NCI-H82 (cell line): ENCODE data around the gene PLLP.
"Not testable (repeated sequence)": the region's sequence is repeated elsewhere in the genome, so short reads cannot be mapped to it uniquely, and the experiment has no call there.

ENCODE experiments used
- DNase-seq: peaks from one replicate; lab custom pipeline; 2025; lab: John Stamatoyannopoulos, UW

PLLP gene

DNA sequence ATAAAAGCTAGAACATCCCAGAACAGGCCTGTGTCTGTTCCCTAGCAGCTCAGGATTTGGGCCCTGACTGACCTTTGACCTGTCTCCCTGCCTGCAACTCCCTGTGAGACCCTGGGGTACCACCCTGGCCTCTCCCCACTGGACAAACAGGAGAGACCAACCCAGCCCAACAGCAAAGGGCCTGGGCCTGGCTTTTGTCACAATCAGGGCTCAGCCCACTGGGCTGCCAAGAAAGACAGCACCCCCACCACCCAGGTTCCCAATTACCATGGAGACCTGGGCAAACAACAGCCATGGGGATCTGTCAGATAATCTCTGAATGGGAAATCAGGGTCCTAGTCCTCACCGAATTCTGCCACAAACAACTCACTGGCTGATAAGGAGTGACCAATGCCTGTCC lies 11.1 kb downstream of the PLLP start:
- no peak for DNase-seq

- no peak for DNase-seq
These were observed 12.5 kb downstream of the PLLP start for GRCh38 chr16:57271867-57272495.

GRCh38 chr16:57271063-57271345 lies 13.5 kb downstream of the PLLP start:
- no peak for DNase-seq

DNA sequence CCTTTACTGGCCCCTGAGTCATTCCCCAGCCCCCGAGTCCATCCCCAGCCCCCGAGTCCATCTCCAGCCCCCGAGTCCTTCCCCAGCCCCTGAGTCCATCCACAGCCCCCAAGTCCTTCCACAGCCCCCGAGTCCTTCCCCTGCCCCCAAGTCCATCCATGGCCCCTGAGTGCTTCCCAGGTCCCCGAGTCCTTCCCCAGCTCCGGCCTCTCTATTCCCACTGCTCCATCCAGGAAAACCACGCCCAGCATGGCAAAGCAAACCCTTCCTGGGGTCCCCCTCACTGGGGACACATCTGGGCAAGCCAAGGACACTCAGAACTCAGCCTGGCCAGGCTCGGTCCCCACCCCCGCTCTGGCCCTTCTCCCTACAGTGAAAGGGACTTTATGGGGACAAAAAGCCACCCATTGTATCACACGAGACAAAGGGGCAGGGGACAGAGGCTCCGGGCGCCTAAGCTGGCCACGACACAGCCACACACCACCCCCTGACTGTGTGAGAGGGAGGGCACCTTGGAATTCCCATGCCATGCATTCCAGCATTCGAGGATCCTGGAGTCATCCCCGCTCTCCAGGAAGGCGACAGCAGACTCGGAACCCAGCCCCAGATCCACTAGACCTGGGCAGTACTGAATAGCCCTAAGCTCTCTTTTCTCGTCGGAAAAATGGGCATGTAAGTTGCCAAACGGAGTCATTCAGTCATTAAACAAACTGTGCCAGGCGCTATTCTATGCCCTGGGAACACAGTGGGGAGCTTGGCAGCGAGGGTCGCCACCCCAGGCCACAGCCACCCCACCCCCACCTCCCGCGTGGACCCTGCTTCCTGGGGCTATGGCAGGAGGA lies 14.0 kb downstream of the PLLP start:
- DNase-seq, result no peak

GRCh38 chr16:57268804-57269800 lies 15.4 kb downstream of the PLLP start:
- DNase-seq, result no peak

GRCh38 chr16:57267343-57267742 lies 17.1 kb downstream of the PLLP start:
- DNase-seq, result not testable (repeated sequence)

- DNase-seq, result no peak
These were observed 17.8 kb downstream of the PLLP start for GRCh38 chr16:57266531-57267260.

DNA sequence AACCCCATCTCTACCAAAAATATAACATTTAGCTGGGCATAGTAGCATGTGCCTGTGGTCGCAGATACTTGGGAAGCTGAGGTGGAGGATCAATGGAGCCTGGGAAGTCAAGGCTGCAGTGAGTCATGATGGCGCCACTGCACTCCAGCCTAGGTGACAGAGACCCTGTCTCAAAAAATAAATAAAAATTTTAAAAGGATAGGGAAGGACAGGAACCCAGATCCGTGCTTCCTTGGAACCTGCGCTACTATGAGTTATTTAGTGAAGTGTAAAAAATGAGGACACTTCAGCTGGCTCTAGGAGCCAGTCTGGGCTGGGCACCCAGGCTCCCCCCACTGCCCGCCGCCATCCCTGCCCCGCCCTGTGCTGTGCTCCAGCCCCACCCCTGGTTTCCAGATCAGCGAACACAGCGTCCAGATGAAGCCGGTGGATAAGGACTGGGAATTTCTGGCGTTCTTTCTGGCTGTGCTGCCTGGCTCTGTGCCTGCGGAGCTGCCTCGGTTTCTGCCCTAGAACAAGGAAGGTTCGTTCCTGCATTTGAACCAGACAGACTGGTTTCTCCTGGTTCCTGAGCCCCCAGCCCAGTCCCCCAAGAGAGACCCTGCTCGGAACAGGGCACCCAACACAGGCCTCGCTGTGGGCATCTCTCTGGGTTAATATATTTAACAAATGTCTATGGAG lies 18.5 kb downstream of the PLLP start:
- DNase-seq, result no peak

- DNase-seq, result no peak
These were observed 19.5 kb downstream of the PLLP start for GRCh38 chr16:57264950-57265371.

GRCh38 chr16:57264381-57264780 lies 20.1 kb downstream of the PLLP start:
- DNase-seq, result no peak

DNA sequence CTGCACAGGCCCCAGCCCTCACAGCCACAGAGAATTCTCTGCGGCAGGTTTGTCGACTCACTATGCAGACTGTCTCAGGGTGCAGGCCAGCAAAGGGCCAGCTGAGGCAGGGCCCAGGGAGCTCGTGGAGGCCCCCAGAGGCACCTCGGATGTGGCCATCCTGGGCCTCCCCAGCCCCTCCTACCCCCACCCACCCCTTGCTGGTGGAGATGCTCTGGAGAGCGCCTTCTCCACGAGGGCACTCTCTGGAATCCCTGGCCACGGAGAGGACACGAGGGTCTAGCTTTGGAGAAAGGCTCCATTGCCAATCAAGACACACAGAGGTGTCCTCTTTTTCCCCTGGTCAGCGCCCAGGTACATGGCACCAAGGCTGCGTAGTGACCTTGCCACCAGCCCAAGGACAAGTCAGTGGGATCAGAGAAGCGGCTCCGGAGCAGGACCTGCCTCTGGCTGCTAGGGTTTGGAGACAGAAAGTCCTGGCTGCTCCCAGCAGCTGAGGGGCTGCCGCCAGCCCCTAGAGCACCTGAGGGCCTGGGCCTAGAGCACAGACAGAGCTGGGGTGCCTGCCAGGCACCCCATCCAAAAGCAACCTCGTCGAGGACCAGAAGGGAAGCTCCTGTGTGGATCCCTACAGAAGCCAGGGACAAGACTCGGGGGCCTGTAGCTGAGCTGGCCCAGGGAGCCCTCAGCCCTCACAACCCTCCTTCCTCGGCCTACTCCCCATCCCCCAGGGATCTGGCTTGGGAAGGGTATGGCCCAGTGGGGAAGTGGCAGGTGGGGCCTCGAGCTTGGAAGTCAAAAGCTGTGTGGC lies 20.7 kb downstream of the PLLP start:
- DNase-seq, result no peak

GRCh38 chr16:57262841-57263540 lies 21.5 kb downstream of the PLLP start:
- DNase-seq, result no peak

DNA sequence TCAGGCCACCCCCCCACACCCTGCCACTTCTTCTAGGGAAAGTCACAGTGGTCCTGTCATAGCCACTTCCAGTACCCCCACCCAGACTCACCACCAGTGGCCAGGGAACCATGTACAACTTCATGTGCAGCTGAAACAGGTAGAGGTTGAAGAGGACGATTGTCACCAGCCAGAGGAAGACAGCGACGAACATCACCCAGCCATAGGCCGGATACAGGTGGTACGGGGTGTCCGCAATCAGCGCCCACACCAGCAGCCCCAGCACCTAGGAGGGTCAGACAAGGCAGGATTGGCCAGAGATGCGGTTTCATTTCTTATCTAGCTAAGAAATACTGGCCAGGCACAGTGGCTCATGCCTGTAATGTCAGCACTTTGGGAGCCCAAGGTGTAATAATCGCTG lies 22.7 kb downstream of the PLLP start:
- DNase-seq, result no peak

DNA sequence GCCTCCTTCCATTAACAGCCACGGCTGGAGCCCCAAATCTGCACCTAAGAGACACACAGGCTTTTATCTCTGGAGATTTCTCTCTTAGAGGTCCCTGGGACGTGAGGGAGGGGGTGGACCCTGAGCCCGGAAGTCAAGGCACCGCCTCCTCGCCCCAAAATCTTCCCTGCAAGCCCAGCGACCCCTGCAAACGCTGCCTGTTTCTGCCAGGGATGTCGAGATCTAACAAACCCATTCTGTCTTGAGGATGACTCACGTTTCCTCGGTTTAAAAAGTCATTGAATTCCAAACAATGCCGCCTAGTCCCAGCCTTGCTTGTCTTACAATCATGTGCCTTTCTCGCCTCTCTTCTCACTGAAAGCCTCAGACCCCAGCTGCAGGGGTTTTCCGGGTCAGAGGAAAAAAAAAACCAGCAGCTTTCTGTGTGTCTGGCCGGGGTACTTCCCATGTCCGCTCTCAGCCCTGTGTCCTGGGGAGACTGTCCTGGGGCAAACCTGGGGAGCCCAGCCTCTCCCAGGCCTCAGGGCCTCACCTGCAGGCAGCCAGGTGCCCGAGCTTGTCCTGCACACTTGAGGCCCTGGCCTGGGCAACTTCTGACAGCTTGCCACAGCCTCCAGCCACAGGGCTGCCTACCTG lies 24.1 kb downstream of the PLLP start:
- DNase-seq, result no peak

DNA sequence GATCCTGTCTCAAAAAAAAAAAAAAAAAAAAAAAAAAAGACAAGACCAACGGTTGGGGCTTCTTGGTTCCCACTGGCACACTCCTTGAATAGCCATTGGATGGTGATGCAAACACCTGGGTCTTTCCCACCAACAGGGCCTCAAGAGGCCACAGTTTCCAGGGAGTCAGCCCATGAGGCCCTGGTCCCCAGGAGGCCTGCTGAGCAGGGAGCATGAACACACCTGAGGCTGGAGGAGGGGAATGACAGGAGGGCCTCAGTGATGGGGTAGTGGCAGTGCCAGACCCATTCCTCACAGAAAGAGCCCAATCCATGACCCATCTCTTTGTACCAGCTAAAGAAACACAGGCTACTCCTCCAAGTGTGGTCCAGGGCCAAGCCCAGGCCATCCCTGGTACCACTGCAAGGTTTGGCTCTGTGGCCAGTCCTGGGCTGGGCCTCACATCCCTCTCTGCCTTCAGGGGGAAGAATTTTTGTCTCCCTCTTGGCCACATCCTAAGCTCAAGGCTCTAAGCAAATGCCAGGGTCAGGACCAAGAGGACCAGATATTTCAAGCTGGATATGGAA lies 25.5 kb downstream of the PLLP start:
- DNase-seq, result no peak

- DNase-seq, result no peak
These were observed 26.1 kb downstream of the PLLP start for GRCh38 chr16:57258226-57258909.

- no peak for DNase-seq
These were observed 26.9 kb downstream of the PLLP start for GRCh38 chr16:57257455-57258070.
